ENCODE data around the gene KRTAP10-1. TPM values are rescaled to one million over a fixed set of nuclear protein-coding genes. Genes with fewer than 3 reads are reported as not detected.

The KRTAP10-1 gene
- polyA plus RNA-seq, 2 of the 4 experiments (the other 2 are of a cell fraction): not detected

- TF ChIP-seq REST (IDR thresholded peaks at IDR 0.05): no peak
Measured at GRCh38 chr21:44498280-44499210, 41.5 kb downstream of the KRTAP10-1 start (continued).

- no peak overlapping the region for H3K4me3 ChIP-seq
- DNase-seq (ENCODE audit: low read depth in 1 of 2, low spot score in 1 of 2) (no peak), FAIRE-seq (no peak), ATAC-seq (no peak)
- no peaks in the 10 kb centered on the region for H3K4me1 ChIP-seq
- TF ChIP-seq RARB (CRISPR knock-in tag; IDR thresholded peaks at IDR 0.05): no peak
- no peak for TF ChIP-seq CBX2 (IDR thresholded peaks at IDR 0.05; ENCODE audit: borderline replicate concordance, low read depth)
- no peak for TF ChIP-seq JUNB (IDR thresholded peaks at IDR 0.05)
- no peak for TF ChIP-seq EP300 (IDR thresholded peaks at IDR 0.05)
- TF ChIP-seq FOSL2 (IDR thresholded peaks at IDR 0.05): no peak
- TF ChIP-seq FOSL2 (CRISPR knock-in tag; IDR thresholded peaks at IDR 0.05): no peak
- TF ChIP-seq TP53 (CRISPR knock-in tag; IDR thresholded peaks at IDR 0.05): no peak
- TF ChIP-seq NFE2L2 (conservative IDR thresholded peaks at IDR 0.05; ENCODE audit: low read length): no peak
- no peak for TF ChIP-seq NPAS2 (CRISPR knock-in tag; IDR thresholded peaks at IDR 0.05; ENCODE audit: borderline replicate concordance)
- TF ChIP-seq HOXA7 (CRISPR knock-in tag; IDR thresholded peaks at IDR 0.05): no peak
- TF ChIP-seq ZFP36 (IDR thresholded peaks at IDR 0.05; ENCODE audit: borderline replicate concordance, partially characterized antibody): no peak
- no peak for TF ChIP-seq CBX8 (IDR thresholded peaks at IDR 0.05)
- TF ChIP-seq REST (IDR thresholded peaks at IDR 0.05): no peak
- H3K27ac ChIP-seq: no peak overlapping the region
- no peak overlapping the region for H3K4me2 ChIP-seq
- WGBS (ENCODE audit: missing lambda C conversion rate): 81% methylated on average over 6 of the region's 6 CpGs
- ChIA-PET POLR2A (no interaction called here), CTCF (interaction anchor here (0.6 to 1.3 kb wide), 2 partner anchors 15 to 17 kb away, joined by 3 to 4 read pairs; no protein-coding TSS in a partner anchor)
- peaks cover 7% of the 10 kb centered on the region; the same call in 2 of the 3 replicates for H3K9me3 ChIP-seq
Measured at GRCh38 chr21:44497703-44498126, 42.3 kb downstream of the KRTAP10-1 start.

All from A549 (cell line).